NOMO-1 treated with dmso at 0.1 percent for 144 hours (cell line): ENCODE results near the gene CCDC137.
A peak's percentile ranks its signal among the peaks of the same experiment; 100 is the strongest.

Experiments used
- DNase-seq: peaks from one replicate; lab custom pipeline; 2025; ENCODE audit not compliant: unreplicated experiment; lab: John Stamatoyannopoulos, UW

CCDC137 gene

GRCh38 chr17:81700353-81701287 is 34.1 kb downstream of the CCDC137 start:
- DNase-seq = no peak

- DNase-seq = no peak
Observed at GRCh38 chr17:81701288-81702071, 34.9 kb downstream of the CCDC137 start.

- peak; percentile 89 for DNase-seq
Observed at GRCh38 chr17:81702934-81703746, 36.6 kb downstream of the CCDC137 start, which contains the start of gene MRPL12. Gene MRPL12, plus strand, starts transcription at chr17:81703367. Its CDS starts 135 bp downstream, at chr17:81703502.

- DNase-seq = no peak
Observed at GRCh38 chr17:81703747-81704654, 37.5 kb downstream of the CCDC137 start.

GRCh38 chr17:81705518-81706231 is 39.1 kb downstream of the CCDC137 start:
- DNase-seq = no peak

- DNase-seq = no peak
Observed at GRCh38 chr17:81706232-81706611, 39.7 kb downstream of the CCDC137 start.

- DNase-seq = no peak
Observed at GRCh38 chr17:81706757-81707624, 40.5 kb downstream of the CCDC137 start.

- no peak for DNase-seq
Observed at GRCh38 chr17:81707725-81708646, 41.4 kb downstream of the CCDC137 start.

- no peak for DNase-seq
Observed at GRCh38 chr17:81708739-81709185, 42.2 kb downstream of the CCDC137 start.

GRCh38 chr17:81710514-81711308 is 44.2 kb downstream of the CCDC137 start:
- DNase-seq = peak; percentile 24

- peak; percentile 76 for DNase-seq
Observed at GRCh38 chr17:81711814-81712467, 45.4 kb downstream of the CCDC137 start, which contains the start of gene SLC25A10. Gene SLC25A10, plus strand, starts transcription at chr17:81712284. Its CDS starts 143 bp downstream, at chr17:81712427.

GRCh38 chr17:81712468-81713003 is 46.0 kb downstream of the CCDC137 start:
- DNase-seq = no peak

GRCh38 chr17:81713004-81713555 is 46.5 kb downstream of the CCDC137 start:
- no peak for DNase-seq

GRCh38 chr17:81713556-81714411 is 47.2 kb downstream of the CCDC137 start:
- DNase-seq = no peak
